ENCODE data around the gene ITPR3.

ITPR3 gene

GRCh38 chr6:33616913-33617312 is 4.2 kb upstream of the ITPR3 start:
- no peak overlapping the region for H4K8ac ChIP-seq (ENCODE audit: low read depth, low read length)
- H2AK5ac ChIP-seq (ENCODE audit: low read length), result no peak overlapping the region
- H3K23ac ChIP-seq (ENCODE audit: low read length), result no peak overlapping the region
- peaks cover 2 to 16% of the 10 kb centered on the region in 2 experiments for H3K4me1 ChIP-seq (ENCODE audit: control insufficient read depth in 1 of 2, insufficient read depth in 2 of 2, low read length in 2 of 2)
- H3K4ac ChIP-seq (ENCODE audit: low read depth, low read length), result no peak overlapping the region
- H2BK12ac ChIP-seq (ENCODE audit: low read length), result no peak overlapping the region
- no peak overlapping the region for H3K4me2 ChIP-seq (ENCODE audit: low read length)
- H2AFZ ChIP-seq (ENCODE audit: insufficient read depth, low read length, poor library complexity), result no peak overlapping the region
- H3K79me2 ChIP-seq (ENCODE audit: control insufficient read depth, insufficient read depth, low read length, poor library complexity), result peaks cover 3% of the 10 kb centered on the region
- no peak overlapping the region for H3K18ac ChIP-seq (ENCODE audit: low read length)
- H3K9ac ChIP-seq (ENCODE audit: low read length), result no peak overlapping the region
- no peak overlapping the region for H3K14ac ChIP-seq (ENCODE audit: low read length)
- H4K12ac ChIP-seq (ENCODE audit: low read depth, low read length), result no peak overlapping the region
- no peak overlapping the region for H3K4me3 ChIP-seq (ENCODE audit: low read depth, low read length)
- H3K36me3 ChIP-seq (ENCODE audit: control insufficient read depth in 1 of 2, insufficient read depth in 2 of 2, low read length in 2 of 2), result no peaks in the 10 kb centered on the region
- peaks cover 2% of the 10 kb centered on the region for H3K9me3 ChIP-seq (ENCODE audit: insufficient read depth, low read depth, low read length)
- peak in 1 of 2 donors; percentile 24 for DNase-seq
- no peak overlapping the region for H2BK120ac ChIP-seq (ENCODE audit: insufficient read depth, low read length, poor library complexity)
- H3K79me1 ChIP-seq (ENCODE audit: low read length), result peaks cover 8% of the 10 kb centered on the region
- peaks cover 4% of the 10 kb centered on the region for H3K27me3 ChIP-seq (ENCODE audit: insufficient read depth, low read length)
- no peak overlapping the region for H2BK5ac ChIP-seq (ENCODE audit: low read depth, low read length, poor library complexity)
- no CpG with 5 or more reads among the region's 4 CpGs for WGBS (ENCODE audit: extremely low coverage, insufficient coverage, insufficient read length)
- H4K91ac ChIP-seq (ENCODE audit: low read depth, low read length), result no peak overlapping the region
- H3K27ac ChIP-seq (ENCODE audit: low read depth, low read length), result no peak overlapping the region

GRCh38 chr6:33619166-33619840 is 1.8 kb upstream of the ITPR3 start:
- no peak overlapping the region for H2BK120ac ChIP-seq (ENCODE audit: insufficient read depth, low read length, poor library complexity)
- H2AK5ac ChIP-seq (ENCODE audit: low read length), result no peak overlapping the region
- peaks cover 8% of the 10 kb centered on the region for H3K79me1 ChIP-seq (ENCODE audit: low read length)
- H3K9ac ChIP-seq (ENCODE audit: low read length), result no peak overlapping the region
- H2AFZ ChIP-seq (ENCODE audit: insufficient read depth, low read length, poor library complexity), result no peak overlapping the region
- WGBS (ENCODE audit: extremely low coverage, insufficient coverage, insufficient read length), result no CpG with 5 or more reads among the region's 5 CpGs
- peaks cover 0 to 12% of the 10 kb centered on the region in 2 experiments for H3K4me1 ChIP-seq (ENCODE audit: control insufficient read depth in 1 of 2, insufficient read depth in 2 of 2, low read length in 2 of 2)
- peaks cover 4% of the 10 kb centered on the region for H3K27me3 ChIP-seq (ENCODE audit: insufficient read depth, low read length)
- H4K91ac ChIP-seq (ENCODE audit: low read depth, low read length), result no peak overlapping the region
- H3K79me2 ChIP-seq (ENCODE audit: control insufficient read depth, insufficient read depth, low read length, poor library complexity), result peaks cover 3% of the 10 kb centered on the region
- no peak overlapping the region for H3K27ac ChIP-seq (ENCODE audit: low read depth, low read length)
- H3K9me3 ChIP-seq (ENCODE audit: insufficient read depth, low read depth, low read length), result no peaks in the 10 kb centered on the region
- H3K36me3 ChIP-seq (ENCODE audit: control insufficient read depth in 1 of 2, insufficient read depth in 2 of 2, low read length in 2 of 2), result no peaks in the 10 kb centered on the region
- H4K12ac ChIP-seq (ENCODE audit: low read depth, low read length), result no peak overlapping the region
- H3K14ac ChIP-seq (ENCODE audit: low read length), result no peak overlapping the region
- H3K4me2 ChIP-seq (ENCODE audit: low read length), result no peak overlapping the region
- no peak overlapping the region for H4K8ac ChIP-seq (ENCODE audit: low read depth, low read length)
- H2BK12ac ChIP-seq (ENCODE audit: low read length), result no peak overlapping the region
- no peak overlapping the region for H3K18ac ChIP-seq (ENCODE audit: low read length)
- no peak overlapping the region for H3K23ac ChIP-seq (ENCODE audit: low read length)
- DNase-seq, result no peak
- no peak overlapping the region for H2BK5ac ChIP-seq (ENCODE audit: low read depth, low read length, poor library complexity)
- no peak overlapping the region for H3K4me3 ChIP-seq (ENCODE audit: low read depth, low read length)
- H3K4ac ChIP-seq (ENCODE audit: low read depth, low read length), result no peak overlapping the region

- H3K79me1 ChIP-seq (ENCODE audit: low read length), result peaks cover 8% of the 10 kb centered on the region
- no peak overlapping the region for H3K4ac ChIP-seq (ENCODE audit: low read depth, low read length)
These were observed 815 bp upstream of the ITPR3 start for GRCh38 chr6:33620158-33620855.

GRCh38 chr6:33621711-33622388 is 728 bp downstream of the ITPR3 start:
- no CpG with 5 or more reads among the region's 39 CpGs for WGBS (ENCODE audit: extremely low coverage, insufficient coverage, insufficient read length)
- Histone ChIP-seq H3K27ac (ENCODE audit: low read depth, low read length) (no peak overlapping the region), H3K4me3 (ENCODE audit: low read depth, low read length) (peak overlapping the region; percentile 66), H3K79me1 (ENCODE audit: low read length) (peaks cover 8% of the 10 kb centered on the region), H3K79me2 (ENCODE audit: control insufficient read depth, insufficient read depth, low read length, poor library complexity) (peaks cover 3% of the 10 kb centered on the region), H2BK12ac (ENCODE audit: low read length) (no peak overlapping the region), H3K4me2 (ENCODE audit: low read length) (peak overlapping the region; percentile 95), H4K12ac (ENCODE audit: low read depth, low read length) (peak overlapping the region; percentile 45), H3K27me3 (ENCODE audit: insufficient read depth, low read length) (peaks cover 4% of the 10 kb centered on the region), H3K9ac (ENCODE audit: low read length) (no peak overlapping the region), H3K14ac (ENCODE audit: low read length) (peak overlapping the region; percentile 62), H3K4ac (ENCODE audit: low read depth, low read length) (peak overlapping the region; percentile 20), H2AFZ (ENCODE audit: insufficient read depth, low read length, poor library complexity) (peak overlapping the region; percentile 50), H3K23ac (ENCODE audit: low read length) (no peak overlapping the region), H2BK120ac (ENCODE audit: insufficient read depth, low read length, poor library complexity) (peak overlapping the region; percentile 54), H2AK5ac (ENCODE audit: low read length) (peak overlapping the region; percentile 61), H4K91ac (ENCODE audit: low read depth, low read length) (peak overlapping the region; percentile 36), H3K18ac (ENCODE audit: low read length) (peak overlapping the region; percentile 75), H3K36me3 (ENCODE audit: control insufficient read depth in 1 of 2, insufficient read depth in 2 of 2, low read length in 2 of 2) (peaks cover 0 to 3% of the 10 kb centered on the region in 2 experiments), H3K4me1 (ENCODE audit: control insufficient read depth in 1 of 2, insufficient read depth in 2 of 2, low read length in 2 of 2) (peaks cover 0 to 12% of the 10 kb centered on the region in 2 experiments), H3K9me3 (ENCODE audit: insufficient read depth, low read depth, low read length) (no peaks in the 10 kb centered on the region), H4K8ac (ENCODE audit: low read depth, low read length) (peak overlapping the region; percentile 44), H2BK5ac (ENCODE audit: low read depth, low read length, poor library complexity) (no peak overlapping the region)
- peak in 1 of 2 donors; percentile 45 for DNase-seq

More at GRCh38 chr6:33620158-33620855, 815 bp upstream of the ITPR3 start:
- peak in 1 of 2 donors; percentile 57 for DNase-seq
- H3K18ac ChIP-seq (ENCODE audit: low read length), result no peak overlapping the region
- H3K27me3 ChIP-seq (ENCODE audit: insufficient read depth, low read length), result peaks cover 4% of the 10 kb centered on the region
- WGBS (ENCODE audit: extremely low coverage, insufficient coverage, insufficient read length), result no CpG with 5 or more reads among the region's 29 CpGs
- peak overlapping the region; percentile 50 for H2AFZ ChIP-seq (ENCODE audit: insufficient read depth, low read length, poor library complexity)
- H2BK120ac ChIP-seq (ENCODE audit: insufficient read depth, low read length, poor library complexity), result no peak overlapping the region
- no peak overlapping the region for H2BK12ac ChIP-seq (ENCODE audit: low read length)
- no peak overlapping the region for H3K14ac ChIP-seq (ENCODE audit: low read length)
- peak overlapping the region; percentile 12 for H4K12ac ChIP-seq (ENCODE audit: low read depth, low read length)
- peak overlapping the region; percentile 47 for H3K9ac ChIP-seq (ENCODE audit: low read length)
- H3K9me3 ChIP-seq (ENCODE audit: insufficient read depth, low read depth, low read length), result no peaks in the 10 kb centered on the region
- H3K4me2 ChIP-seq (ENCODE audit: low read length), result peak overlapping the region; percentile 95
- no peak overlapping the region for H2AK5ac ChIP-seq (ENCODE audit: low read length)
- no peak overlapping the region for H3K23ac ChIP-seq (ENCODE audit: low read length)
- peaks cover 3% of the 10 kb centered on the region for H3K79me2 ChIP-seq (ENCODE audit: control insufficient read depth, insufficient read depth, low read length, poor library complexity)
- H3K4me3 ChIP-seq (ENCODE audit: low read depth, low read length), result peak overlapping the region; percentile 73
- no peak overlapping the region for H2BK5ac ChIP-seq (ENCODE audit: low read depth, low read length, poor library complexity)
- H3K4me1 ChIP-seq (ENCODE audit: control insufficient read depth in 1 of 2, insufficient read depth in 2 of 2, low read length in 2 of 2), result peaks cover 0 to 12% of the 10 kb centered on the region in 2 experiments
- peaks cover 0 to 3% of the 10 kb centered on the region in 2 experiments for H3K36me3 ChIP-seq (ENCODE audit: control insufficient read depth in 1 of 2, insufficient read depth in 2 of 2, low read length in 2 of 2)
- peak overlapping the region; percentile 76 for H4K91ac ChIP-seq (ENCODE audit: low read depth, low read length)
- no peak overlapping the region for H3K27ac ChIP-seq (ENCODE audit: low read depth, low read length)
- H4K8ac ChIP-seq (ENCODE audit: low read depth, low read length), result peak overlapping the region; percentile 54

All from trophoblast cell (in vitro differentiated cells and primary cell).